Measurements from ENCODE around the gene UCHL1. TPM values are rescaled to one million over a fixed set of nuclear protein-coding genes. Genes with fewer than 3 reads are reported as not detected.
"Not testable (repeated sequence)": the region's sequence is repeated elsewhere in the genome, so short reads cannot be mapped to it uniquely, and the experiment has no call there.

The UCHL1 gene
- total RNA-seq, 2 donors from 2014 or later: 1.0 to 4.9 TPM

- Mint-ChIP-seq H3K4me1 (no peaks in the 10 kb centered on the region), H3K27me3 (peaks cover 11% of the 10 kb centered on the region), H3K36me3 (ENCODE audit: low read depth) (no peaks in the 10 kb centered on the region), H3K9me3 (peaks cover 3% of the 10 kb centered on the region), H3K27ac (no peak overlapping the region), H3K4me3 (no peak overlapping the region)
- no peak for ATAC-seq (replicated peaks)
Observed at GRCh38 chr4:41290479-41290878, 33.8 kb downstream of the UCHL1 start.

GRCh38 chr4:41294445-41295062, 37.8 kb downstream of the UCHL1 start:
- Mint-ChIP-seq H3K9me3 (peaks cover 3% of the 10 kb centered on the region), H3K36me3 (ENCODE audit: low read depth) (no peaks in the 10 kb centered on the region), H3K27me3 (peaks cover 2% of the 10 kb centered on the region), H3K4me1 (no peaks in the 10 kb centered on the region), H3K4me3 (no peak overlapping the region), H3K27ac (no peak overlapping the region)
- no peak for ATAC-seq (replicated peaks)

GRCh38 chr4:41296995-41297394, 40.3 kb downstream of the UCHL1 start:
- no peak for ATAC-seq (replicated peaks)

GRCh38 chr4:41297832-41298231, 41.1 kb downstream of the UCHL1 start:
- H3K9me3 Mint-ChIP-seq: peaks cover 3% of the 10 kb centered on the region
- H3K27me3 Mint-ChIP-seq: no peaks in the 10 kb centered on the region
- no peaks in the 10 kb centered on the region for H3K36me3 Mint-ChIP-seq (ENCODE audit: low read depth)
- ATAC-seq (replicated peaks): no peak
- no peaks in the 10 kb centered on the region for H3K4me1 Mint-ChIP-seq
- H3K27ac Mint-ChIP-seq: no peak overlapping the region
- H3K4me3 Mint-ChIP-seq: no peak overlapping the region

More at GRCh38 chr4:41296995-41297394, 40.3 kb downstream of the UCHL1 start:
- H3K4me1 Mint-ChIP-seq: no peaks in the 10 kb centered on the region
- no peaks in the 10 kb centered on the region for H3K36me3 Mint-ChIP-seq (ENCODE audit: low read depth)
- H3K4me3 Mint-ChIP-seq: no peak overlapping the region
- peaks cover 3% of the 10 kb centered on the region for H3K9me3 Mint-ChIP-seq
- no peaks in the 10 kb centered on the region for H3K27me3 Mint-ChIP-seq
- no peak overlapping the region for H3K27ac Mint-ChIP-seq

DNA sequence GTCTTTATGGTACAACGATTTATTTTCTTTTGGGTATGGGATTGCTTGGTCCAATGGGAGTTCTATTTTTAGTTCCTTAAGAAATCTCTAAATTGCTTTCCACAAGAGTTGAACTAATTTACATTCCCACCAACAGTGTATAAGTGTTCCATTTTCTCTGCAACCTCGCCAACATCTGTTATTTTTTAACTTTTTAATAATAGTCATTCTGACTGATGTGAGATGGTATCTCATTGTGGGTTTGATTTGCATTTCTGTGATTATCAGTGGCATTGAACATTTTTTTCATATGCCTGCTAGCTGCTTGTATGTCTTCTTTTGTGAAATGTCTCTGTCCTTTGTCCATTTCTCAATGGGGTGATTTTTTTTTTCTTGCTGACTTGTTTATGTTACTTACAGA, 42.8 kb downstream of the UCHL1 start:
- H3K27me3 Mint-ChIP-seq: peaks cover 7% of the 10 kb centered on the region
- H3K36me3 Mint-ChIP-seq (ENCODE audit: low read depth): no peaks in the 10 kb centered on the region
- no peaks in the 10 kb centered on the region for H3K4me1 Mint-ChIP-seq
- peaks cover 3% of the 10 kb centered on the region for H3K9me3 Mint-ChIP-seq
- no peak overlapping the region for H3K27ac Mint-ChIP-seq
- no peak for ATAC-seq (replicated peaks)
- no peak overlapping the region for H3K4me3 Mint-ChIP-seq

DNA sequence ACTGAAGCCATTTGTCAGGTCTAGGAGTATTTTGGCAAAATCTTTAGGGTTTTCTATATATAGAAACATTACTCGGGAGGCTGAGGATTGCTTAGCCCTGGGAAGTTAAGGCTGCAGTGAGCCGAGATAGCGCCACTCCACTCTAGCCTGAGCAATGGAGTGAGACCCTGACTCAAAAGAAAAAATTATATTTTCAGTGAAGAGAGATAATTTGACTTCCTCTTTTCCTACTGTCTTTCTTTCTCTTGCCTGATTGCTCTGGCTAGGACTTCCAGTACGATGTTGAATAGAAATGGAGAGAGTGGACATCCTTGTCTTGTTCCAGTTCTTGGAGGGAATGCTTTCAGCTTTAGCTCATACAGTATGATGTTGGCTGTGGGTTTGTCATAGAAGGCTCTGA, 44.4 kb downstream of the UCHL1 start:
- H3K4me3 Mint-ChIP-seq: no peak overlapping the region
- no peaks in the 10 kb centered on the region for H3K9me3 Mint-ChIP-seq
- no peak overlapping the region for H3K27ac Mint-ChIP-seq
- no peaks in the 10 kb centered on the region for H3K4me1 Mint-ChIP-seq
- no peaks in the 10 kb centered on the region for H3K36me3 Mint-ChIP-seq (ENCODE audit: low read depth)
- peaks cover 14% of the 10 kb centered on the region for H3K27me3 Mint-ChIP-seq
- ATAC-seq (replicated peaks): no peak

GRCh38 chr4:41303372-41304118, 46.8 kb downstream of the UCHL1 start:
- Mint-ChIP-seq H3K36me3 (ENCODE audit: low read depth) (no peaks in the 10 kb centered on the region), H3K27ac (no peak overlapping the region), H3K27me3 (peaks cover 20% of the 10 kb centered on the region), H3K4me3 (no peak overlapping the region), H3K4me1 (no peaks in the 10 kb centered on the region), H3K9me3 (no peaks in the 10 kb centered on the region)
- no peak for ATAC-seq (replicated peaks)

GRCh38 chr4:41304221-41304620, 47.5 kb downstream of the UCHL1 start:
- H3K36me3 Mint-ChIP-seq (ENCODE audit: low read depth): no peaks in the 10 kb centered on the region
- no peak overlapping the region for H3K27ac Mint-ChIP-seq
- no peaks in the 10 kb centered on the region for H3K9me3 Mint-ChIP-seq
- H3K4me3 Mint-ChIP-seq: no peak overlapping the region
- no peak for ATAC-seq (replicated peaks)
- H3K27me3 Mint-ChIP-seq: peaks cover 20% of the 10 kb centered on the region
- H3K4me1 Mint-ChIP-seq: no peaks in the 10 kb centered on the region

DNA sequence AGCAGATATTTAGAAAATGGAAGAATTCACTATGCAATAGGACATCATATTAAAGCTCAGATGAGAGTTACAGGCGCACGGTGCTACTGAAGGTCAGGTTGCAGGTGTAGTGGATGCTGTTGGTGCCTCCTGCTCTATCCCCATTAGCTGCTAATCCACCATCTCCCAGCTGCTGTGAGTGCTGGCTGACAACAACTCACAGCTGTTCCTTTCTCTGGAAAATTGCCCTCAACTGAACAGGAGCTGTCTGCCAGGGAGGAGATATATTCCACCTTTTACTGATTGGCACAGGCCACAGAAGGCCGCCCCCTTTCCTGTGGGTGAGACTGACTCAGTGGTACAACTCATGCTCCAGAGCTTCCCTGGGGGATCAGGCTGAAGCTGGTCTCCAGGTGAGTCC, 48.7 kb downstream of the UCHL1 start:
- peaks cover 24% of the 10 kb centered on the region for H3K27me3 Mint-ChIP-seq

DNA sequence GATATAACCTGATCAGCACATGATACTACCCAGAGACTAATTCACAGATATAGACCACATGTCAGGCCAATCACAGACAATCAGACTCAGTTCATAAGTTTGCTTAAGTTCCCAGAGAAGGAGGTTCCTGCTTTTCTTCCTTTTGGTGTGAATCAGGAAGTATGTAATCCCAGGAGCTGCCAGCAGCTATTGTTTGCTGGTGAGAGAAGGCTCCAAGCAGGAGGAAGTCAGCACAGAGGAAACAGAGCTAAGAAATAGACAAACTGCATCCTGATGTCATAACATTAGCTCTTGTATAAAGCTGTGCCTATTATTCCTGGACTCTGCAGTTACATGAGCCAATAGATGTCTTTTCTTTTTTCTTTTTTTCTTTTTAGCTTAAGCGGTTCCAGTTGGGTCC, 50.9 kb downstream of the UCHL1 start:
- Mint-ChIP-seq H3K36me3 (ENCODE audit: low read depth) (no peaks in the 10 kb centered on the region), H3K27ac (no peak overlapping the region), H3K27me3 (peaks cover 32% of the 10 kb centered on the region), H3K4me3 (no peak overlapping the region), H3K9me3 (peaks cover 3% of the 10 kb centered on the region), H3K4me1 (no peaks in the 10 kb centered on the region)
- ATAC-seq (replicated peaks): no peak

More for the DNA sequence above, 48.7 kb downstream of the UCHL1 start:
- ATAC-seq (replicated peaks): no peak
- H3K4me1 Mint-ChIP-seq: no peaks in the 10 kb centered on the region
- no peak overlapping the region for H3K4me3 Mint-ChIP-seq
- H3K27ac Mint-ChIP-seq: no peak overlapping the region
- peaks cover 3% of the 10 kb centered on the region for H3K9me3 Mint-ChIP-seq
- H3K36me3 Mint-ChIP-seq (ENCODE audit: low read depth): no peaks in the 10 kb centered on the region

DNA sequence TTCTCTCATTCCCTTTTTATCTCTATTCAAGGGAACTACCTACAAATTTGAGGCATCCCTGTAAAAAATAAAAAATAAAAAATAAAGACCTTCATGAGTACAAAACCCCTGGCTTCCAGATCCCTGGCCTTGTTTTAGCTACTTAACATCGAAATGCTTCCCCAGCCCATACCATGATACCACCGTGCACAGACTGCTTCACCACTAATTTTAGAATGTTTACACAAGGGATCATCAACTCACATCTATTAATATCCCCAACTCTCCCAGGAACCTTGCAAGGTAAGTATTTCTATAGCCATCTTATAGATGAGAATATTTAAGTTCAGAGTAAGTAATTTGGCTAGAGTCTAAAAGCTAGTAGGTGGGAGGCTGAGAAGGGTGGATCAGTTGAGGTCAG, 51.7 kb downstream of the UCHL1 start:
- Mint-ChIP-seq H3K9me3 (peaks cover 3% of the 10 kb centered on the region), H3K36me3 (ENCODE audit: low read depth) (no peaks in the 10 kb centered on the region), H3K4me1 (no peaks in the 10 kb centered on the region), H3K27ac (no peak overlapping the region), H3K4me3 (no peak overlapping the region), H3K27me3 (peaks cover 37% of the 10 kb centered on the region)
- no peak for ATAC-seq (replicated peaks)

DNA sequence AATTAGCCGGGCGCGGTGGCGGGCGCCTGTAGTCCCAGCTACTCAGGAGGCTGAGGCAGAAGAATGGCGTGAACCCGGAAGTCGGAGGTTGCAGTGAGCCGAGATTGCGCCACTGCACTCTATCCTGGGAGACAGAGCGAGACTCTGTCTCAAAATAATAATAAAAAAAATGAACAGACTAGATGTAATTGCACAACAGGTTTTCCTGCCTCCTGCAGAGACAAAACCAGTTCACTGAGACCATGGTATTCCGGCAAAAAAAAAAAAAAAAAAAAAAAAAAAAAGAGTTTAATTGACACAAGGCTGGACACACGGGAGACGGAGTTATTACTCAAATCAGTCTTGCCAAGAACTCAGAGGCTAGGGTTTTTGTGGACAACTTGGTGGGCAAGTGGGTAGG, 58.7 kb downstream of the UCHL1 start:
- H3K9me3 Mint-ChIP-seq; H3K27ac Mint-ChIP-seq; ATAC-seq (replicated peaks); H3K36me3 Mint-ChIP-seq (ENCODE audit: low read depth); H3K4me3 Mint-ChIP-seq; H3K4me1 Mint-ChIP-seq: not testable (repeated sequence)
- peaks cover 13% of the 10 kb centered on the region for H3K27me3 Mint-ChIP-seq

GRCh38 chr4:41315862-41316261, 59.1 kb downstream of the UCHL1 start:
- Mint-ChIP-seq H3K27me3 (peaks cover 9% of the 10 kb centered on the region), H3K4me3 (no peak overlapping the region), H3K4me1 (no peaks in the 10 kb centered on the region), H3K36me3 (ENCODE audit: low read depth) (no peaks in the 10 kb centered on the region), H3K9me3 (no peaks in the 10 kb centered on the region), H3K27ac (no peak overlapping the region)
- no peak for ATAC-seq (replicated peaks)

All from activated T-helper 17 cell treated with anti-CD3 and anti-CD28 coated beads, Interleukin-2, amount 50 U/mL, for 72 hours (primary cell).